PC-3 (cell line): Measurements from ENCODE around the gene EHHADH. TPM values are rescaled to one million over a fixed set of nuclear protein-coding genes. Genes with fewer than 3 reads are reported as not detected.

Experiments
- ATAC-seq: fragments of 200-7000 bp; cut with Tn5 transposase; 2 replicates; pipeline ENCODE4 v1.9.1; 2020; ENCODE audit warnings: mild to moderate bottlenecking, moderate library complexity
- BruUV-seq: library from RNA; stranded (reverse); fragments of 400-500 nt; replicated peaks from 2 replicates; lab custom pipeline; 2021; lab: Mats Ljungman, UMichigan
- CTCF ChIA-PET: fragments of 300-600 bp; sonication (Branson Sonifier 250); formaldehyde crosslinking; loops from one replicate; lab custom pipeline; 2022; ENCODE audit warnings: antibody characterized with exemption; lab: Charles Lee
- POLR2A ChIA-PET: fragments of 300-600 bp; sonication (Branson Sonifier 250); formaldehyde crosslinking; loops from one replicate; lab custom pipeline; 2022; ENCODE audit warnings: antibody characterized with exemption; ENCODE audit not compliant: unreplicated experiment; lab: Charles Lee
- DNase-seq: peaks from one replicate; pipeline ENCODE4 v3.0.0-alpha.2; 2015
- H2AFZ ChIP-seq: fragments of 300-600 bp; sonication (generic); 2 replicates; pipeline ENCODE4 v1.6.0; 2016; ENCODE audit warnings: antibody characterized with exemption, low read length
- H3F3A ChIP-seq: fragments of 300-600 bp; sonication (generic); one replicate; pipeline ENCODE4 v1.6.0; 2017; ENCODE audit warnings: antibody characterized with exemption, low read length, control low read depth, mild to moderate bottlenecking; ENCODE audit not compliant: unreplicated experiment
- H3K27ac ChIP-seq: fragments of 300-600 bp; sonication (generic); 2 replicates; pipeline ENCODE4 v1.5.1; 2016; ENCODE audit warnings: mild to moderate bottlenecking, low read length
- H3K27me3 ChIP-seq: fragments of 300-600 bp; sonication (generic); 2 replicates; pipeline ENCODE4 v1.6.1; 2016; ENCODE audit warnings: low read length, mixed read lengths
- H3K36me3 ChIP-seq: fragments of 300-600 bp; sonication (generic); 2 replicates; pipeline ENCODE4 v1.6.1; 2016; ENCODE audit warnings: low read depth, mixed run types, low read length, mixed read lengths
- H3K4me1 ChIP-seq: fragments of 300-600 bp; sonication (generic); 2 replicates; pipeline ENCODE4 v1.5.1; 2016; ENCODE audit warnings: low read length; ENCODE audit not compliant: insufficient read depth
- H3K4me2 ChIP-seq: fragments of 300-600 bp; sonication (generic); 2 replicates; pipeline ENCODE4 v1.6.0; 2016; ENCODE audit warnings: low read length
- H3K4me3 ChIP-seq: fragments of 300-600 bp; sonication (generic); 2 replicates; pipeline ENCODE4 v1.5.1; 2016; ENCODE audit warnings: mild to moderate bottlenecking, low read length, mixed read lengths
- H3K79me2 ChIP-seq: fragments of 300-600 bp; sonication (generic); 2 replicates; pipeline ENCODE4 v1.6.1; 2017; ENCODE audit warnings: low read length, mixed read lengths
- H3K9ac ChIP-seq: fragments of 300-600 bp; sonication (generic); 2 replicates; pipeline ENCODE4 v1.6.0; 2016; ENCODE audit warnings: mild to moderate bottlenecking, low read length
- H3K9me2 ChIP-seq: fragments of 300-600 bp; sonication (generic); replicated peaks from 2 replicates; pipeline ENCODE4 v1.6.1; 2016; ENCODE audit warnings: mixed run types, low read length, mixed read lengths
- H3K9me3 ChIP-seq: fragments of 300-600 bp; sonication (generic); 2 replicates; pipeline ENCODE4 v1.6.1; 2016; ENCODE audit warnings: low read length, mixed read lengths
- H4K20me1 ChIP-seq: fragments of 300-600 bp; sonication (generic); 2 replicates; pipeline ENCODE4 v1.6.1; 2016; ENCODE audit warnings: low read length, mixed read lengths
- EZH2 ChIP-seq: fragments of 300-600 bp; sonication (generic); IDR thresholded peaks from one replicate; pipeline ENCODE4 v1.6.1; 2017; ENCODE audit warnings: antibody characterized with exemption, mild to moderate bottlenecking, low read length; ENCODE audit not compliant: unreplicated experiment
- EZH2phosphoT487 ChIP-seq: fragments of 300-600 bp; sonication (generic); IDR thresholded peaks from 2 replicates; pipeline ENCODE4 v1.6.1; 2018; ENCODE audit warnings: mild to moderate bottlenecking, antibody characterized with exemption, low read length, borderline replicate concordance
- intact Hi-C: fragments of 100-400 bp; cut with micrococcal nuclease; formaldehyde crosslinking; loops from 2 replicates; pipeline ENCODE4 v1.9.0; 2023
- total RNA-seq: library from RNA; depleted of rRNA; stranded (reverse); fragments of >200 nt; gene quantifications from 2 replicates; pipeline ENCODE4 v1.2.3, GENCODE V29; 2014
- TF ChIP-seq, protein P1 (sequence below): fragments of 300-600 bp; sonication (generic); conservative IDR thresholded peaks from 2 replicates; pipeline ENCODE4 v1.5.1; 2017; ENCODE audit warnings: antibody characterized with exemption, low read depth, mild to moderate bottlenecking, low read length

Gene EHHADH
- total RNA-seq, 1 experiment from 2014 or later = 7.1 TPM

DNA sequence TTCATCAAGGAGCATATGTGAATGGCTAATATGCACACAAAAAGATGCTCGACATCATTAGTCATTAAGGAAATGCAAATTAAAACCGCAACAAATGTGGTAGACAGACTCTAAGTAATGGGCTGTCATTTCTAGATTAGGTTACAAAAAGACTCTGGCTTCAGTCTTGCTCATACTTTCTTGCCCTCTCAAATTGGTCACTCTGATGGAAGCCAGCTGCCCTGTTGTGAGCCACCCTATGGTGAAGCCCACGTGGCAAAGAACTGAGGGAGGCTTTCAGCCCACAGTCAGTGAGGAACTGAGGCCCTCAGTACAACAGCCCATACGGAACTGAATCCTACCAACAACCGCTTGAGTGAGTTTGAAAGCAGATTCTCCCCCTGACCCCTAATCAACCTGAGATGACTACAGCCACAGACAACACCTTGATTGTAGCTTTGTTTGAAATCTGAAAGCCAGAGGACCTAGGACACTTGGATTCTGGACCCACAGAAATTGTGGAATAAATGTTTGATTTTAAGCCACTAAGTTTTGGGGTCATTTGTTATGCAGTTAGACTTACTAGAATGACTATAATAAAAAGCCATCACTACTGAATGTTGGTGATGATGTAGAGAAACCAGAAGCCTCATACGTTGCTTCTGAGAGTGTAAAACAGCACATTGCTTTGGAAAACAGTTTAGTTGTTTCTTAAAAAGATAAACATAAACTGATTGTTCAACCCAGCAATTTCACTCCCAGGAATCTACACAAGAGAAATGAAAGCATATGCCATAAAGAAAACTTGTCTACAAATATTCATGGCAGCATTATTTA is 45.7 kb downstream of the EHHADH start:
- H3K4me1 ChIP-seq = peaks cover 13% of the 10 kb centered on the region
- DNase-seq (peak; percentile 35), ATAC-seq (peak; percentile 59)
- no peak overlapping the region for H3K4me2 ChIP-seq
- H3K27ac ChIP-seq = no peak overlapping the region
- ChIA-PET CTCF (no interaction called here), POLR2A (no interaction called here)
- H3K4me3 ChIP-seq = no peak overlapping the region
- H3K79me2 ChIP-seq = no peaks in the 10 kb centered on the region
- H4K20me1 ChIP-seq = peaks cover 3% of the 10 kb centered on the region; the same call in 1 of the 2 replicates
- no peaks in the 10 kb centered on the region for H3F3A ChIP-seq
- BruUV-seq = no TSS peak
- no peak overlapping the region for H2AFZ ChIP-seq
- no peaks in the 10 kb centered on the region for H3K36me3 ChIP-seq
- TF ChIP-seq EZH2phosphoT487 (no peak), EZH2 (no peak)
- TF ChIP-seq, protein P1, sequence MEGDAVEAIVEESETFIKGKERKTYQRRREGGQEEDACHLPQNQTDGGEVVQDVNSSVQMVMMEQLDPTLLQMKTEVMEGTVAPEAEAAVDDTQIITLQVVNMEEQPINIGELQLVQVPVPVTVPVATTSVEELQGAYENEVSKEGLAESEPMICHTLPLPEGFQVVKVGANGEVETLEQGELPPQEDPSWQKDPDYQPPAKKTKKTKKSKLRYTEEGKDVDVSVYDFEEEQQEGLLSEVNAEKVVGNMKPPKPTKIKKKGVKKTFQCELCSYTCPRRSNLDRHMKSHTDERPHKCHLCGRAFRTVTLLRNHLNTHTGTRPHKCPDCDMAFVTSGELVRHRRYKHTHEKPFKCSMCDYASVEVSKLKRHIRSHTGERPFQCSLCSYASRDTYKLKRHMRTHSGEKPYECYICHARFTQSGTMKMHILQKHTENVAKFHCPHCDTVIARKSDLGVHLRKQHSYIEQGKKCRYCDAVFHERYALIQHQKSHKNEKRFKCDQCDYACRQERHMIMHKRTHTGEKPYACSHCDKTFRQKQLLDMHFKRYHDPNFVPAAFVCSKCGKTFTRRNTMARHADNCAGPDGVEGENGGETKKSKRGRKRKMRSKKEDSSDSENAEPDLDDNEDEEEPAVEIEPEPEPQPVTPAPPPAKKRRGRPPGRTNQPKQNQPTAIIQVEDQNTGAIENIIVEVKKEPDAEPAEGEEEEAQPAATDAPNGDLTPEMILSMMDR = no peak
- no peaks in the 10 kb centered on the region for H3K9me2 ChIP-seq
- no peak overlapping the region for H3K9ac ChIP-seq
- intact Hi-C loops = no loop called here
- no peaks in the 10 kb centered on the region for H3K9me3 ChIP-seq
- H3K27me3 ChIP-seq = no peaks in the 10 kb centered on the region

DNA sequence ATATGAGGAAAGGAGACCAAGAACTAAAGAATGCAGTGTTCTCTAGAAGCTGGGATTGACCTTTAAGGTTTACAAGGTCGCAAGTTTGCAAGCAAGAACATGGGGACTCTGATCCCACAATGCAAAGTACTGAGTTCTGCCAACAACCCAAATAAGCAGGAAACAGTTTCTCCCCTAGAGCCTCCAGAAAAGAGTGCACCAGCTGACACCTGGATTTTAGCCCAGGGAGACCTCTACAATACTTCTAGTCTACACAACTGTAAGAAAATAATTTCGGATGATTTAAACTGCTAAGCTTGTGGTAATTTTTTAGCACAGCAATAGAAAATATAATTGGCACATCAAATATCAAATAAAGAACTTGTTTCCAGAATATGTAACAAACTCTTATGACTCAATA is 46.4 kb downstream of the EHHADH start:
- no TSS peak for BruUV-seq
- ChIA-PET CTCF (no interaction called here), POLR2A (no interaction called here)
- no peak overlapping the region for H3K4me2 ChIP-seq
- intact Hi-C loops = no loop called here
- ATAC-seq = peak; percentile 19
- no peaks in the 10 kb centered on the region for H3K36me3 ChIP-seq
- H3F3A ChIP-seq = no peaks in the 10 kb centered on the region
- H3K27me3 ChIP-seq = no peaks in the 10 kb centered on the region
- H3K4me1 ChIP-seq = peaks cover 13% of the 10 kb centered on the region
- H3K9me3 ChIP-seq = no peaks in the 10 kb centered on the region
- H3K9ac ChIP-seq = no peak overlapping the region
- DNase-seq = no peak
- H3K79me2 ChIP-seq = no peaks in the 10 kb centered on the region
- H3K4me3 ChIP-seq = no peak overlapping the region
- TF ChIP-seq EZH2phosphoT487 = no peak
- TF ChIP-seq, protein P1 = no peak
- TF ChIP-seq EZH2 = no peak
- H2AFZ ChIP-seq = no peak overlapping the region
- H3K9me2 ChIP-seq = no peaks in the 10 kb centered on the region
- H4K20me1 ChIP-seq = peaks cover 3% of the 10 kb centered on the region; the same call in 1 of the 2 replicates
- H3K27ac ChIP-seq = no peak overlapping the region

DNA sequence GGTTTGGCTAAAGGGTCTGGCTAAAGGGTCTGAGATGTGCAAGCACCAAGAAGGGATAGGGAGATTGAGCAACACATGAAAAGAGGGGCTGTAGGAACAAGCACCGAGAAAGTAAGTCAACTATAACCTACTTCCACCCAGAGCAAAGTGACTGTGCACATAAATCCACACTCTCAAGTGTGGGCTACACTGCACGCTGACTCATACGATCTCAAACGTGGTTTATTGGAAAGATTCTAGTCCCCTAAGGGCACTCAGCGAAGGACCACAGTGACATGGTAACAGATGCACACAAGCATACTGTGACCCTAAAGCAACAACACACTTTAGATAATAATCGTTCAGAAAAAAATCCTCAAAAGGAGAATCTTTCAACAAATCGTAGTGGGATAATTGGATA is 48.0 kb downstream of the EHHADH start:
- Histone ChIP-seq H3F3A (no peaks in the 10 kb centered on the region), H3K4me1 (peaks cover 13% of the 10 kb centered on the region), H3K4me3 (no peak overlapping the region), H3K79me2 (no peaks in the 10 kb centered on the region), H3K36me3 (no peaks in the 10 kb centered on the region), H2AFZ (no peak overlapping the region), H3K9ac (no peak overlapping the region), H3K9me2 (no peaks in the 10 kb centered on the region), H4K20me1 (peaks cover 3% of the 10 kb centered on the region; the same call in 1 of the 2 replicates), H3K27me3 (no peaks in the 10 kb centered on the region), H3K9me3 (no peaks in the 10 kb centered on the region), H3K4me2 (0 out of 2 replicates have a peak overlapping the region, but pooled peaks have one; percentile 8), H3K27ac (no peak overlapping the region)
- DNase-seq (peak; percentile 66), ATAC-seq (peak; percentile 86)
- intact Hi-C loops = no loop called here
- no peak for TF ChIP-seq EZH2
- TF ChIP-seq EZH2phosphoT487 = no peak
- TF ChIP-seq, protein P1 = no peak
- ChIA-PET CTCF (no interaction called here), POLR2A (no interaction called here)
- BruUV-seq = no TSS peak
